Activated CD8-positive, alpha-beta memory T cell treated with anti-CD3 and anti-CD28 coated beads, Interleukin-2, amount 50 U/mL, for 4 hours (primary cell): ENCODE results near the gene ATP2B2.

Experiments
- DNase-seq: peaks from one replicate; pipeline ENCODE4 v3.0.0-alpha.2; 2020

The ATP2B2 gene

DNA sequence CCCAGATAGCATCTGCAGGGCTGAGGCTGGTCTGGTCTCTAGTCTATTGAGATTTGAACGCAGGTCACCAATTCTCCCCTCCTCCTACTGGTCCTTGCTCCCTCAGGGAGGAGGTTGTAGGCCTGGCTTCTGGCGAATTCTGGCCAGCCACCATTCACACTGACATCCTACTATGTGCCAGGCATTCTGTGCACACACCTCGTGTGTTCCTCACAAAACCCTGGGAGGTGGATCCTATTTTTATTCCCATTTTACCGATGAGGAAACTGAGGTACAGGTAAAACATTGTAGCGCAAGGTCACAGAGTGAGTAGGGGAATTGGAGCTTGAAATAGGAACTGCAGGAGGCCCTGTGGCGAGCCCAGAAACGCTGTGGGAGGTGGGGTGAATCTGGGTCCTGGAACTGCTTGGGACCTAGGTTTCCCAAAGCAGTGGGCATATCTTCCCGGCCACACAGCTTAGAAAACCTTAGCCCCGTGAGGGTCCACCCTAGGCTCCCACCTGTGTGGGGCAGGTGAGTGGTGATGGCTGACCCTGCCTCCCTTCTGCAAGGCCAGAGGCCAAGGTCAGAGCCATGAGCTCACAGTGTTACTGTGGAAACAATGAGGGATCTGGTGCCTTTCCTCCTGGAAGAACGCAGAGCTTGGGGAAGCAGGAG, 4.8 kb upstream of the ATP2B2 start:
- DNase-seq, result no peak

DNA sequence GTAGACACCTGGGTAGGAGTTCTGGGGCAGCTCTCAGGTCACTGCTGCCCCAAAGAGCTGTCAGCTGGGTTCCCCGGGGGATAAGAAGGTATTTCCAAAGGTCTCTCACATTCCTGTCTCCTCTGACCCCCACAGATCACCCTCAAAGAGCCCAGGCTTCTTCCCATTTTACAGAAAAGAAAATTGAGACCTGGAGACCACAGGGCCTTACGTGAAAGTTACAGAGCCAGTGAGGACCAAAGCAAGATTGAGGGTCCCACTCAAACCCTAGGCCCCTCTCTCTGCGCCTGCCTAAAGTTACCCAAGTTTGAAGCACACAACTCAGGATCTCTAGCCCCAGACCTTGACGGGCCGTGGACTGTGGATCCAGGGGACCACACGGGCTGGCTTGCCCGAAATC, 3.9 kb upstream of the ATP2B2 start:
- no peak for DNase-seq

GRCh38 chr3:10508619-10509260, 3.4 kb upstream of the ATP2B2 start:
- no peak for DNase-seq

DNA sequence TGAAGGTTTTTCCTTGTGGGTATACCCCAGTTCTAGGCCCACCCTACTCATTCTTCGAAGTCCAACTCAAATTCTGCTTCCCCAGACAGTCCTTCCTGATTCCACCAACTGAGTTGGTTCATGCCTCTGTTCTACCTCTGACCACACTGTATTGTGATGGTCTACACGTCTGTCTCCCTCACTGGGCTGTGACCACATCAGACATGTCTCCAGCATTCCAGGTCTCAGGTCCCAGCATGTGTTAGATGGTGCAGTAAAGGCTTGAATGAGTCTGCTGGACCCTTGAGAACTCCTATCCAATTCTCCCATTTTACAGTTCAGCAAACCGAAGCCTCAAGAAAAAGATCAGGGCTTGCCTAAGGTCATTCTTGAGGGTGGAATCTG, 2.8 kb upstream of the ATP2B2 start:
- no peak for DNase-seq

GRCh38 chr3:10507331-10507730, 1.9 kb upstream of the ATP2B2 start:
- no peak for DNase-seq

DNA sequence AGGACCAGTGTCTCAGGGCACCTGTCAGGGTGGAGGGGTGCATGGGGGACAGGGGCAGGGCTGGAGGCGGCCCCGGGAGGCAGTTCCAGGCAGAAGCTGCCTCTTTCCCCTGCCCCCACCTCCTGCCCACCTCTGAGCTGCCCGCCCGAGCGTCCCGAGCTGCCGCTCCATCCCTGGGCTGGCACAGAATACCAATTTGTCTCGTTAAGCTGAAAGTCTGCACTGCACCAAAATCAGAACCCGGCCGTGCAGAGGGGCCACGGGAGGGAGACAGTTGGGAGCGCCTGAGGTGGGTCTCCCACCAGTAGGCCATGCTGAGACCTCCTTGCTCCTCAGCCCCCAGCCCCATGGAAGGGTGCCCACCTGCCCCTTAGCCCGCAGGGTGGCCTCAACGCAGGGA, 1.3 kb upstream of the ATP2B2 start:
- no peak for DNase-seq

GRCh38 chr3:10505791-10506585, 602 bp upstream of the ATP2B2 start:
- DNase-seq, result no peak

DNA sequence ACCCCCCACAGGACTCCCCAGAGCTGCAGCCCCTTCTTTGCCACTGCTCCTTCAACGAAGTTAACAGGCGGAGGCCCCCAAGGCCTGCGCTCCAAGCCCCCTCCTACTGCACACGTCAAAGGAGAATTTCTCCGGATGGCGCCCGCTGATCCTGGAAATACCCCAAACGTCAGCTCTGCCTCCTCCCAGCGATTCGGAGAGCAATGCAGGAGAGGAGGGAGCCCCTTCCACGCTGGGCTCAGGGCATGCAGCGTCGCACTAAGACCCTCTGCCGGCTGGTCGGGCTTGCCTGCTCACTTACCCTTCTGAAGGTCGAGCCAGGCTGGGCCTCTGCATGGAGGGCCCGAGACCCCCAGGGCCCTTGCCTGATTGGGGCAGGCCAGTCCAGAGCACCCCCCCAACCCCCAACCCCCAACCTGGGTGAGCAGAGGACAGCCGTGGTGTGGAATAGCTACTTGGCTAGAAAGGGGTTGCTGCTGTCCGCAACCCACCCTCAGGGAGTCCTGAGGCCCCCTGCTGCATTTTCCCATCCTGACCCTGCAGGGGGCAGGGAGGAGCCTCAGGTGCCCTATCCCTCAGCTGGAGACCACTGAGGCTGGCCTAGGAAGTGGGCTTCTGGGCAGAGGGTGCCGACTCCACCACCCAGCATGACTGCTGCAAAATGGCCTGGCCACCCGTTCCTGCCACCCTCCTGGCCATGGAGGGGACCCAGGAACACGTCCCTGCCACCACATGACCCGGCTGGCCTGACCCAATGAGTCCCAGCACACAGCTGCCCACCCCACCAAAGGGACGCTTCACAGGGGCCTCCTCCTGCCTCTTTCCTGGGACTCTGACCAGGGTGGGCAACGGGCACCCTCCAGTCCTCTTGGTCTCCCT, 976 bp downstream of the ATP2B2 start:
- no peak for DNase-seq

GRCh38 chr3:10503217-10503796, 2.1 kb downstream of the ATP2B2 start:
- no peak for DNase-seq

GRCh38 chr3:10502185-10502880, 3.1 kb downstream of the ATP2B2 start:
- no peak for DNase-seq

DNA sequence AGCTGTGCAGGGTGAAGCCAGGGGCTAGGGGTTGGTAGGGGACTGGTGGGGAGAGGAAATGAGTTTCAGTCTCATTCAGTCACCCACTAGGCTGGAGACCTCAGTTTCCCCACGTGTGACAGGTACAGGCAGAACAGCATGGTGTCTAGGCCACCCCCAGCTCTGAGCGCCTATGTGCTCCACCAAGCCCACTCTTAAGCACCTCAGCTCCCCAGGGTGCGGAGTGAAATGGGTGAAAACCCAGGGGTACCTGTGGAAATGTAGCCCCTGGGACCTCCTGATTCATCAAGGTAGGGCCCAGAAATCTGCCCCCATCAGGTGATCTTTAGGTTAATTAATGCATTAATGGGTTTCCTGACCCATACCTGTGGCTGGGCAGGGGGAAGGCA, 3.7 kb downstream of the ATP2B2 start:
- DNase-seq, result no peak

DNA sequence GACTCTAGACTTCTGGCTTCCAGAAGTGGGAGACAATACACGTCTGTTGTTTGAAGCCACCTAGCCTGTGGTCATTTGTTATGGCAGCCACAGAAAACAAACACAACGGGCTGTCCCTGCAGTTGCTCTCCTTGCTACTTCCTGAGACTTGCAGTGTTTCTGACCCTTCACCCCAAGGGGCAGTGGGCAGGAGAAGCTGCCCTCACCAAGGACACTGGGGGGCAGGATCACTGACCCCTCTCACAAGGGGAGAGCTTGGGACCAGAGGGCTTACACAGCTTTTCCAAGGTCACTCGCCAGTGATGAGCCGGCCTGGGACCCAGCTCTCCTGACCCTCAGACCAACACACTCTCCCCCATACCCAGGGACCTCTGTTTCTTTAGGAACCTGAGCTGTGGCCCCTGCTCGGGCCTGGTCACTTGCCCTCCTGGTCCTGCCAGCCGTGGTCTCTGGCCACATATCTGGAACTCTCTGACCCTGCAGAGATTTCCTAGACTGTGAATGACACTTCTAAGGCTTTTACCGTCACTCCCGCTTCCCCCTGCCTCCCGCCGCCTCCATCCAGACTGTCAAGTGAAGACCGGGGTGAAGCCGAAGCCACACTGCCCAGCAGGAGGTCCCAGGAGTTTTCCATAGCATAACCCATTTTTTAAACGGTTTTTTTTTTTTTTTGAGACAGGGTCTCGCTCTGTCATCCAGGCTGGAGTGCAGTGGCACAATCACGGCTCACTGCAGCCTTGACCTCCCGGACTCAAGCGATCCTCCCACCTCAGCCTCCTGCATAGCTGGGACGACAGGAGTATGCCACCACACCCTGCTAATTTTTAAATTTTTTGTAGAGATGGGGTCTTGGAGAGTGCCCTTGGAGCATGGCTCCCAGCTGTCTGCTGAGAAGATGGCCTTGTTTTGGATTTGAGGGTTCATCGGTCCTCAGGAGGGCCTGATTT, 4.4 kb downstream of the ATP2B2 start:
- no peak for DNase-seq

GRCh38 chr3:10498271-10498670, 7.1 kb downstream of the ATP2B2 start:
- no peak for DNase-seq

DNA sequence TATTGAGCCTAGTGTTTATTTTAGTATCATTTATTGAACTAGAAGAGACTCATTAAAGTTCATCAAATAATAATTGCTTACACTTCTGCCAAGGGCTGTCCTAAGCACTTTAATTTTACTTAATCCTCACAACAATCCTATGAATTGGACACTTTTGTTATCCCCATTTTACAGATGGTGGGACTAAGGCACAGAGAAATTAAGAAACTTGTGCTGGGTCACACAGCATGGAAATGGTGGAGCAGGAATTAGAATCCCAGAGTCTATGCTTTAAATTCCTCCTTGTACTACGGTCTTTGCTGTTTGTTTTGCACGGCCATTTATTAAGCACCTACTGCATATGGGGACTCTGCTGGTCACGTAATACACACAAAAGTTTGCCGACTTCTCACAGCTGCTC, 7.9 kb downstream of the ATP2B2 start:
- no peak for DNase-seq

DNA sequence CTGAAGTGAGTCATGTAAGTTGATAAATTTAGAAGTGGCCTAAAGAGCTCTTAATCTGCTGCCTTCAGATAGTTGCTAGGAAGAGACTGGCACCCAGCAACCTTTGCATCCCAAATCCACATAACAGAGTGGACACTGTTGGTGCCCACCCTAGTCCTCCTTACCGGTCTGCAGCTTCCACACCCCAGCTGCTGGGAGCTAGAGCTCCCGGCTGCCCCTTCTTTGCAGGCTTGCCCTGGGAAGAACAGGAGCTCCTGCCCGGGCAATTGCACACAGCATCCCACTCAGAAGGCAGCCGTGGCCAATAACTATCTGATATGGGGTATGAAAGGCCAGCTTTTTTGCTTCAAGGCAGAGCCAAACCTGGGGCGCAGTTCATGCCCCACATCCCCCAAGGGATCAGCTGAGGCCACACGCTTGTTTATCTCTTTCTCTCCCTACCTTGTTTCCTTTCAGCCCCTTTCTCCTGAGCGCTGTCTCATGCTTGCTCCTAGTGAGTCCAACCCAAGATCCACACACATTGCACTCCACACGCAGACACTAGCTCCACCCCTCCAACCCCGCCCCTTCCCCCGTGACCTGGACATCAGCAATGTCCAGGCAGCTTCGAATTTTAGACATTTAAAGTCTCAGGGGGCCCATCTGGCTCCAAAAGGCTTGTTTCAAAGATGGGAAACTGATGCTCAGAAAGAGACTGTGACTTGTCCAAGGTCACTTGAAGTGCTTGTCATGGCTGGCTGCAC, 9.1 kb downstream of the ATP2B2 start:
- no peak for DNase-seq

DNA sequence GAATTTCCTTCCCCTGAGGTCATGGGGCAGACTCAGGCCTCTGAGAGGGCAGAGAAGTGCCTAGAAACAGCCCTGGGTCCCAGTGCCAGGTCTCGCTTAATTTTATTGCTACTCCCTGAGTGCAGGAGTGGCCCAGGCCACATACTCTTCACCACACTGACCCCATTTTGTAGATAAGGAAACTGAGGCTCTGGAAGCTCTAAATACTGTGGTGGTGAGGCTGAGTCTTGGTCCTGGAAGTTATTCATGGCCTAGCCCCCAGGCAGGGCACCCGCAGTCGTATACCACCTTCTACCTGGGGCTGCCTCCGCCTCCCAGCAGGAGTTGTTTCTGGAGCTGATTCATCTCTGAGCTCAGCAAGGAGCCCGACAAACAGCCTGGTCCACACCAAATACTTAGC, 9.8 kb downstream of the ATP2B2 start:
- no peak for DNase-seq

DNA sequence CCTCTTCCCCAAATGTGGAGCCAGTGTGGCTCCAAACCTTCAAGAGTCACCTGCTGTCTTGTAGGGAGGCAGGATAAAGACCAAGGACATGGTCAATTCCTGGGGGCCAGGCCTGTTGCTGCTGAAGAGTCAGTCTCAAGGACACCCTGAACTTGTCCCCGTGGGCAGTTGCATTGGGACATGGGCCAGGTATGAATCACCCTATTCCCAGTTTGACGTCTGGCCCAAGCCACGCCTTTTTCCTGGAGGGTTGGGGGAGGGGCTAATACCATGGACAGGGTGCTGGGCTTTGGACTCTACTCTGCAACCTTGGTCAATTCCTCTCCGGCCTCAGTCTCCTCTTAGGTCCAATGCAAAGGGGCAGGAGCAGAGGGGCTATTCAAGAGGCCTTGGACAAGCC, 10.4 kb downstream of the ATP2B2 start:
- no peak for DNase-seq

- no peak for DNase-seq
Measured at GRCh38 chr3:10494180-10494579, 11.2 kb downstream of the ATP2B2 start.

GRCh38 chr3:10493202-10493589, 12.2 kb downstream of the ATP2B2 start:
- no peak for DNase-seq
